Measurements from ENCODE around the gene PAX4. TPM values are rescaled to one million over a fixed set of nuclear protein-coding genes. Genes with fewer than 3 reads are reported as not detected.

Gene PAX4
- total and polyA plus RNA-seq, 2 donors (not counting 1 experiment from before 2014, with no cell fraction given): not detected

DNA sequence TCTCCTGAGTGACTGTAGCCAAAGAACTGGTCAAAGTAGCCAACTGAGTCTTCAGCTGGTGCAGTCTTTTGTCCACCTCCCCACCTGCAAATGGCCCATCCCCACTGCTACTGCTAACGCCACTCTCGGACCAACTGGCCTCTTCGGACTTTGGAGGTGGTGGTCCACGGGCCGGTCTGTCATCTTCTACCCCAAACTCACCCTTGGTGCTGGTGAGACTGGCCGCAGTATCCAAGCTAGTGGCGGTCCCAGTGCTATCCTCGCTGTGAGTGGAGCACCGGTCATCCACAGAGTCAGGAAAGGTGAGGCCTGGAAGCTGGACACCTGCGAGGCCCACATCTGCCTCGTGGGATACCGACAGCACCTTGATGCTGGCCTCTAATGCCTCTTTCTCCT, 33.3 kb downstream of the PAX4 start:
- Histone ChIP-seq H3K36me3 (ENCODE audit: control insufficient read depth, insufficient read depth, low read length) (peaks cover 2% of the 10 kb centered on the region), H3K27me3 (ENCODE audit: control insufficient read depth, insufficient read depth, low read length) (no peaks in the 10 kb centered on the region), H3K9me3 (ENCODE audit: control insufficient read depth, insufficient read depth, low read depth, low read length) (no peaks in the 10 kb centered on the region), H3K4me3 (replicated peaks in 1 of 4; ENCODE audit: control extremely low read depth in 1 of 4, insufficient read depth in 1 of 4, low read depth in 3 of 4, low read length in 4 of 4) (peak overlapping the region; percentile 55 to 91 (median 84)), H3K4me1 (ENCODE audit: control insufficient read depth, extremely low read depth, insufficient read depth, low read length) (peaks cover 3% of the 10 kb centered on the region), H3K9ac (ENCODE audit: insufficient read depth, low read length) (peak overlapping the region; percentile 88), H3K4me2 (ENCODE audit: extremely low read depth, insufficient read depth, low read length) (peak overlapping the region; percentile 93), H2AFZ (ENCODE audit: low read length) (peak overlapping the region; percentile 7), H3K27ac (ENCODE audit: insufficient read depth, low read length) (peak overlapping the region; percentile 83), H3K79me2 (ENCODE audit: control insufficient read depth, insufficient read depth, low read length) (peaks cover 29% of the 10 kb centered on the region), H4K20me1 (ENCODE audit: control insufficient read depth, extremely low read depth, insufficient read depth, low read length) (no peaks in the 10 kb centered on the region)
- TF ChIP-seq EZH2 (IDR thresholded peaks at IDR 0.05; ENCODE audit: low read length, missing control alignments): no peak
- TF ChIP-seq, protein P1, sequence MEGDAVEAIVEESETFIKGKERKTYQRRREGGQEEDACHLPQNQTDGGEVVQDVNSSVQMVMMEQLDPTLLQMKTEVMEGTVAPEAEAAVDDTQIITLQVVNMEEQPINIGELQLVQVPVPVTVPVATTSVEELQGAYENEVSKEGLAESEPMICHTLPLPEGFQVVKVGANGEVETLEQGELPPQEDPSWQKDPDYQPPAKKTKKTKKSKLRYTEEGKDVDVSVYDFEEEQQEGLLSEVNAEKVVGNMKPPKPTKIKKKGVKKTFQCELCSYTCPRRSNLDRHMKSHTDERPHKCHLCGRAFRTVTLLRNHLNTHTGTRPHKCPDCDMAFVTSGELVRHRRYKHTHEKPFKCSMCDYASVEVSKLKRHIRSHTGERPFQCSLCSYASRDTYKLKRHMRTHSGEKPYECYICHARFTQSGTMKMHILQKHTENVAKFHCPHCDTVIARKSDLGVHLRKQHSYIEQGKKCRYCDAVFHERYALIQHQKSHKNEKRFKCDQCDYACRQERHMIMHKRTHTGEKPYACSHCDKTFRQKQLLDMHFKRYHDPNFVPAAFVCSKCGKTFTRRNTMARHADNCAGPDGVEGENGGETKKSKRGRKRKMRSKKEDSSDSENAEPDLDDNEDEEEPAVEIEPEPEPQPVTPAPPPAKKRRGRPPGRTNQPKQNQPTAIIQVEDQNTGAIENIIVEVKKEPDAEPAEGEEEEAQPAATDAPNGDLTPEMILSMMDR (conservative IDR thresholded peaks at IDR 0.05 in 1 of 2, IDR thresholded peaks at IDR 0.05 in 1 of 2; ENCODE audit: low read depth in 1 of 2, low read length in 2 of 2): no peak
- DNase-seq (ENCODE audit: low read depth in 2 of 2): no peak

DNA sequence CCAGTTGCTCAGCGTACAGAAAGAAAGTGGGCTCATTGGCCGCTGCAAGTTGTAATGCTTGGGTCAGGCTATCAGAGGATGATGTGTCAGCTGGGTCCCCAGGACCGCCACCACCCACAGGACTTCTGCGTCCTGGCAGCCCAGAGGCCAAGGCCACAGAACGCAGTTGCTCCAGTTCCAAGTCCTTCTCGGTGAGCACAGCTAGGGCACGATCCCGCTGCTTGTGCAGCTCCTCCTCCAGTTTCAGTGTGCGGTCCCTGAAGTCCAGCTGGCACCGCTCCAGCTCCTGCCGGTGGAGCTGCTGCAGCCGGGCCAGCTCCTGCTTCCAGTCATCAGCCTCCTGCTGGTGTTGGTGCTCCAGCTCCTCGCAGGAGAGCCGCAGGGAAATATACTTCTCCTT, 35.6 kb downstream of the PAX4 start:
- Histone ChIP-seq H2AFZ (ENCODE audit: low read length) (no peak overlapping the region), H3K4me3 (replicated peaks in 1 of 4; ENCODE audit: control extremely low read depth in 1 of 4, insufficient read depth in 1 of 4, low read depth in 3 of 4, low read length in 4 of 4) (no peak overlapping the region), H4K20me1 (ENCODE audit: control insufficient read depth, extremely low read depth, insufficient read depth, low read length) (no peaks in the 10 kb centered on the region), H3K4me1 (ENCODE audit: control insufficient read depth, extremely low read depth, insufficient read depth, low read length) (peaks cover 6% of the 10 kb centered on the region), H3K9me3 (ENCODE audit: control insufficient read depth, insufficient read depth, low read depth, low read length) (no peaks in the 10 kb centered on the region), H3K9ac (ENCODE audit: insufficient read depth, low read length) (no peak overlapping the region), H3K36me3 (ENCODE audit: control insufficient read depth, insufficient read depth, low read length) (peaks cover 2% of the 10 kb centered on the region), H3K27ac (ENCODE audit: insufficient read depth, low read length) (no peak overlapping the region), H3K27me3 (ENCODE audit: control insufficient read depth, insufficient read depth, low read length) (no peaks in the 10 kb centered on the region), H3K4me2 (ENCODE audit: extremely low read depth, insufficient read depth, low read length) (no peak overlapping the region), H3K79me2 (ENCODE audit: control insufficient read depth, insufficient read depth, low read length) (peaks cover 23% of the 10 kb centered on the region)
- TF ChIP-seq, protein P1 (conservative IDR thresholded peaks at IDR 0.05 in 1 of 2, IDR thresholded peaks at IDR 0.05 in 1 of 2; ENCODE audit: low read depth in 1 of 2, low read length in 2 of 2): no peak
- no peak for TF ChIP-seq EZH2 (IDR thresholded peaks at IDR 0.05; ENCODE audit: low read length, missing control alignments)
- peak; percentile 34 to 38 for DNase-seq (ENCODE audit: low read depth in 2 of 2)

DNA sequence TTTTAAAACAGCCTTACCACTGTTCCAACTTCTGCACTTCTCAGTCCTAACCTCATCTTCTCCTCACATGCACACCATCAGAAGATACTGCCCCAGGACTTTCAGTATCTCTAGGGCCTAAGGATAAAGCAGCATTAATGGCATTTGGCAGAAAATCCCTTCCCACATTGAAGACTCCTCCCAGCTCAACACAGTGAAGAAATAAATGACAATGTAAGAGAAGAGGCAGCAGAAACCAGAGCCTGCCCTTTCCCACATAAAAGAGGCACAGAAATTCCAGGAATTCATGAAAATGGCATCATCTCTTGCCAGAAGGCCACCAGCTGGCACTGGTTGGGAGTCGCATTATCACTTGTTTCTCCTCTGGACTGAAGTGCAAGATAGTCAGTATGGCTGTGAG, 36.2 kb downstream of the PAX4 start:
- H3K4me1 ChIP-seq (ENCODE audit: control insufficient read depth, extremely low read depth, insufficient read depth, low read length): peaks cover 6% of the 10 kb centered on the region
- H4K20me1 ChIP-seq (ENCODE audit: control insufficient read depth, extremely low read depth, insufficient read depth, low read length): no peaks in the 10 kb centered on the region
- no peak overlapping the region for H3K4me2 ChIP-seq (ENCODE audit: extremely low read depth, insufficient read depth, low read length)
- H3K4me3 ChIP-seq (replicated peaks in 1 of 4; ENCODE audit: control extremely low read depth in 1 of 4, insufficient read depth in 1 of 4, low read depth in 3 of 4, low read length in 4 of 4): no peak overlapping the region
- peaks cover 2% of the 10 kb centered on the region for H3K36me3 ChIP-seq (ENCODE audit: control insufficient read depth, insufficient read depth, low read length)
- H3K27me3 ChIP-seq (ENCODE audit: control insufficient read depth, insufficient read depth, low read length): no peaks in the 10 kb centered on the region
- no peak for TF ChIP-seq EZH2 (IDR thresholded peaks at IDR 0.05; ENCODE audit: low read length, missing control alignments)
- TF ChIP-seq, protein P1 (conservative IDR thresholded peaks at IDR 0.05 in 1 of 2, IDR thresholded peaks at IDR 0.05 in 1 of 2; ENCODE audit: low read depth in 1 of 2, low read length in 2 of 2): no peak
- no peak overlapping the region for H2AFZ ChIP-seq (ENCODE audit: low read length)
- H3K27ac ChIP-seq (ENCODE audit: insufficient read depth, low read length): no peak overlapping the region
- peaks cover 23% of the 10 kb centered on the region for H3K79me2 ChIP-seq (ENCODE audit: control insufficient read depth, insufficient read depth, low read length)
- H3K9ac ChIP-seq (ENCODE audit: insufficient read depth, low read length): no peak overlapping the region
- no peaks in the 10 kb centered on the region for H3K9me3 ChIP-seq (ENCODE audit: control insufficient read depth, insufficient read depth, low read depth, low read length)
- DNase-seq (ENCODE audit: low read depth in 2 of 2): no peak

Measured in fibroblast of lung (primary cell).